ENCODE results near the gene SDK1. TPM values are rescaled to one million over a fixed set of nuclear protein-coding genes. Genes with fewer than 3 reads are reported as not detected.

SDK1 gene
- total and polyA plus RNA-seq, 2 of the 8 experiments (the other 6 are each of a cell fraction or from before 2014, with no cell fraction given), result 3.3 to 7.2 TPM

- Histone ChIP-seq H3K4me2 (ENCODE audit: insufficient read depth in 1 of 2, low read depth in 2 of 2, low read length in 2 of 2) (peak overlapping the region in 1 of 2 experiments; percentile 34; a peak in 2 of 4 replicates), H3K4me3 (ENCODE audit: extremely low read depth in 1 of 4, insufficient read depth in 2 of 4, low read depth in 3 of 4, low read length in 4 of 4) (no peak overlapping the region; a peak in 1 of 8 replicates), H4K8ac (ENCODE audit: extremely low read depth, insufficient read depth, low read length) (peak overlapping the region; percentile 77; the same call in 1 of the 2 replicates), H3K79me2 (ENCODE audit: control insufficient read depth in 1 of 2, insufficient read depth in 2 of 2, low read length in 2 of 2) (no peaks in the 10 kb centered on the region), H3K9ac (replicated peaks in 1 of 4; ENCODE audit: extremely low read depth in 1 of 4, low read depth in 3 of 4, low read length in 3 of 4) (no peak overlapping the region), H2BK5ac (ENCODE audit: low read depth, low read length) (peak overlapping the region; percentile 66; the same call in 1 of the 2 replicates), H3K18ac (ENCODE audit: extremely low read depth, low read length) (peak overlapping the region; percentile 83; the same call in 1 of the 2 replicates), H3K14ac (ENCODE audit: insufficient read length) (no peak overlapping the region), H3K79me1 (ENCODE audit: low read depth, low read length) (no peaks in the 10 kb centered on the region), H3K4me1 (replicated peaks in 1 of 4; ENCODE audit: control insufficient read depth in 3 of 4, insufficient read depth in 4 of 4, low read length in 3 of 4) (peaks cover 0 to 33% (median 17%) of the 10 kb centered on the region in 4 experiments; a peak in 6 of 7 replicates), H2AFZ (ENCODE audit: low read length) (peak overlapping the region; percentile 1; the same call in 1 of the 2 replicates), H3K27me3 (replicated peaks in 1 of 4; ENCODE audit: control insufficient read depth in 3 of 4, extremely low read depth in 1 of 4, insufficient read depth in 3 of 4, low read length in 3 of 4) (no peaks in the 10 kb centered on the region), H4K91ac (replicated peaks; ENCODE audit: insufficient read length, low read length) (peak overlapping the region; percentile 52), H2BK12ac (ENCODE audit: low read depth, low read length) (peak overlapping the region; percentile 35; the same call in 1 of the 2 replicates), H4K5ac (ENCODE audit: insufficient read length, low read depth, low read length) (no peak overlapping the region), H3K36me3 (ENCODE audit: control insufficient read depth in 2 of 4, insufficient read depth in 4 of 4, low read length in 3 of 4) (no peaks in the 10 kb centered on the region), H2AK5ac (ENCODE audit: low read depth, low read length) (no peak overlapping the region), H3K4ac (replicated peaks; ENCODE audit: insufficient read length, low read depth, low read length) (peak overlapping the region; percentile 44), H3K23me2 (ENCODE audit: low read depth, low read length) (no peaks in the 10 kb centered on the region), H3K56ac (replicated peaks; ENCODE audit: insufficient read length, low read depth, low read length) (no peak overlapping the region), H3K27ac (ENCODE audit: low read depth, low read length) (no peak overlapping the region), H2BK15ac (ENCODE audit: low read length) (no peak overlapping the region), H2BK120ac (replicated peaks; ENCODE audit: low read depth, low read length) (no peak overlapping the region), H2BK20ac (ENCODE audit: low read length) (0 out of 2 replicates have a peak overlapping the region, but pooled peaks have one; percentile 48), H3K23ac (ENCODE audit: insufficient read length) (no peak overlapping the region), H4K20me1 (replicated peaks in 1 of 2; ENCODE audit: control insufficient read depth in 1 of 2, insufficient read depth in 2 of 2, low read length in 2 of 2) (no peaks in the 10 kb centered on the region), H3K9me3 (ENCODE audit: insufficient read depth in 2 of 2, low read depth in 1 of 2, low read length in 1 of 2) (no peaks in the 10 kb centered on the region)
- FAIRE-seq (no peak), DNase-seq (ENCODE audit: low read depth in 1 of 2, low spot score in 2 of 2) (no peak)
- POLR2A ChIA-PET (ENCODE audit: partially characterized antibody), result interaction anchor here (0.9 to 2.2 kb wide), 3 partner anchors 10 to 16 kb away, joined by 3 to 6 read pairs (median 4); no protein-coding TSS in a partner anchor
- WGBS, 2 experiments (ENCODE audit: extremely low coverage in 1 of 2, insufficient coverage in 1 of 2, insufficient read length in 1 of 2, insufficient replicate concordance in 2 of 2, low coverage in 1 of 2, low lambda C conversion rate in 2 of 2, missing lambda C conversion rate in 1 of 2), result 80% methylated on average over 9 of the region's 20 CpGs; no CpG with 5 or more reads in 1 of the 2 experiments
- CTCF ChIA-PET (ENCODE audit: partially characterized antibody), result interaction anchor here (0.7 to 2.3 kb wide), 5 partner anchors 8 to 153 kb away, joined by 3 to 9 read pairs (median 6); no protein-coding TSS in a partner anchor
- TF ChIP-seq JUN (IDR thresholded peaks at IDR 0.05; ENCODE audit: low read depth, low read length), result no peak
- TF ChIP-seq SP1 (IDR thresholded peaks at IDR 0.05; ENCODE audit: low read depth, low read length), result no peak
- no peak for TF ChIP-seq HDAC2 (IDR thresholded peaks at IDR 0.05; ENCODE audit: borderline replicate concordance in 1 of 2, low read depth in 2 of 2, low read length in 2 of 2)
- TF ChIP-seq BACH1 (IDR thresholded peaks at IDR 0.05; ENCODE audit: low read length), result no peak
- TF ChIP-seq, protein P1, sequence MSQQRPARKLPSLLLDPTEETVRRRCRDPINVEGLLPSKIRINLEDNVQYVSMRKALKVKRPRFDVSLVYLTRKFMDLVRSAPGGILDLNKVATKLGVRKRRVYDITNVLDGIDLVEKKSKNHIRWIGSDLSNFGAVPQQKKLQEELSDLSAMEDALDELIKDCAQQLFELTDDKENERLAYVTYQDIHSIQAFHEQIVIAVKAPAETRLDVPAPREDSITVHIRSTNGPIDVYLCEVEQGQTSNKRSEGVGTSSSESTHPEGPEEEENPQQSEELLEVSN (IDR thresholded peaks at IDR 0.05), result no peak
- TF ChIP-seq TCF12 (IDR thresholded peaks at IDR 0.05; ENCODE audit: low read depth, low read length), result no peak
- TF ChIP-seq KDM5A (IDR thresholded peaks at IDR 0.05; ENCODE audit: low read length), result no peak
- no peak for TF ChIP-seq POLR2A (IDR thresholded peaks at IDR 0.05; ENCODE audit: control extremely low read depth in 1 of 2, low read depth in 2 of 2, low read length in 2 of 2)
- TF ChIP-seq JUND (IDR thresholded peaks at IDR 0.05; ENCODE audit: low read length), result no peak
- no peak for TF ChIP-seq SP4 (IDR thresholded peaks at IDR 0.05; ENCODE audit: low read length)
- TF ChIP-seq ZNF274 (IDR thresholded peaks at IDR 0.05; ENCODE audit: borderline replicate concordance, extremely low read depth, low read length), result no peak
- no peak for TF ChIP-seq PHF8 (conservative IDR thresholded peaks at IDR 0.05; ENCODE audit: low read depth, low read length)
- TF ChIP-seq RNF2 (IDR thresholded peaks at IDR 0.05; ENCODE audit: borderline replicate concordance, low read depth, low read length, missing control alignments, poor library complexity, severe bottlenecking), result no peak
Observed at GRCh38 chr7:4144172-4144701, 843.2 kb downstream of the SDK1 start.
